Activated naive CD4-positive, alpha-beta T cell treated with anti-CD3 and anti-CD28 coated beads for 36 hours (primary cell): Measurements from ENCODE around the gene WDR5. TPM values are rescaled to one million over a fixed set of nuclear protein-coding genes. Genes with fewer than 3 reads are reported as not detected.

Experiments
- CTCF ChIA-PET: fragments of 350-600 bp; sonication (Branson Sonifier 250); formaldehyde crosslinking; loops from one replicate; lab custom pipeline; 2021; ENCODE audit warnings: antibody characterized with exemption; lab: Charles Lee
- DNase-seq: peaks from one replicate; pipeline ENCODE4 v3.0.0-alpha.2; 2020
- H3K27ac Mint-ChIP-seq: one replicate; pipeline ENCODE4 v1.8.0; 2021; ENCODE audit warnings: mild to moderate bottlenecking, mixed read lengths
- H3K27me3 Mint-ChIP-seq: one replicate; pipeline ENCODE4 v1.8.0; 2021; ENCODE audit warnings: low read depth, mixed read lengths
- H3K36me3 Mint-ChIP-seq: one replicate; pipeline ENCODE4 v1.8.0; 2021; ENCODE audit warnings: low read depth, mixed read lengths
- H3K4me1 Mint-ChIP-seq: one replicate; pipeline ENCODE4 v1.8.0; 2021; ENCODE audit warnings: low read depth, mixed read lengths
- H3K4me3 Mint-ChIP-seq: one replicate; pipeline ENCODE4 v1.8.0; 2021; ENCODE audit warnings: mild to moderate bottlenecking, moderate library complexity, mixed read lengths
- H3K9me3 Mint-ChIP-seq: one replicate; pipeline ENCODE4 v1.8.0; 2021; ENCODE audit warnings: mixed read lengths
- intact Hi-C: fragments of 100-400 bp; cut with micrococcal nuclease; formaldehyde crosslinking; loops from one replicate; pipeline ENCODE4 v1.15.1; 2023
- total RNA-seq, 2 experiments: library from RNA; stranded (reverse); gene quantifications; one replicate each; pipeline ENCODE4 v1.2.3, GENCODE V29; 2021

The WDR5 gene
- total RNA-seq, 2 experiments from 2014 or later = 39.4 to 40.4 TPM

DNA sequence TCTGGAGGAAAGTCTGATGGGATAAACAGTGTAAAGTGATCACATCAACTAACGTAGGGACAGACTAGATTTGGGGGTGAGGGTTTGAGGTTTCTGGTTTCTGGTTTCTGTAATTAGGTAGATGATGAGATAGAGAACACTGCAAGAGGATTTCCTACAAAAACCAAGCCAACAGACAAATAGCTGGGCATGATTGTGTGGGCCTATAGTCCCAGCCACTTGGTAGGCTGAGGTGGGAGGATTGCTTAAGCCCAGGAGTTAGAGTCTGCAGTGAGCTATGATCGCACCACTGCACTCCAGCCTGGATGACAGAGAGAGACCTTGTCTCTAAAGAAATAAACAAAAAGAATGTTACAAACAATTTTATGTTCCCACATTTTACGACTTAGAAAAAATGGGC, 62.9 kb downstream of the WDR5 start:
- intact Hi-C loops = no loop called here
- CTCF ChIA-PET = interaction anchor here (0.9 to 1.0 kb wide), 2 partner anchors 12 to 24 kb away, joined by 3 to 4 read pairs; no protein-coding TSS in a partner anchor
- H3K4me3 Mint-ChIP-seq = no peak overlapping the region

GRCh38 chr9:134200730-134201129, 64.8 kb downstream of the WDR5 start:
- intact Hi-C loops = no loop called here
- H3K27me3 Mint-ChIP-seq = no peaks in the 10 kb centered on the region
- no peaks in the 10 kb centered on the region for H3K36me3 Mint-ChIP-seq
- no peak overlapping the region for H3K4me3 Mint-ChIP-seq
- CTCF ChIA-PET = interaction anchor here (1.4 kb wide), 1 partner anchor 31 kb away, joined by 4 read pairs; no protein-coding TSS in a partner anchor
- no peak overlapping the region for H3K27ac Mint-ChIP-seq
- H3K9me3 Mint-ChIP-seq = peaks cover 2% of the 10 kb centered on the region
- no peak for DNase-seq
- H3K4me1 Mint-ChIP-seq = peaks cover 4% of the 10 kb centered on the region

More for the DNA sequence above, 62.9 kb downstream of the WDR5 start:
- no peaks in the 10 kb centered on the region for H3K27me3 Mint-ChIP-seq
- H3K9me3 Mint-ChIP-seq = peaks cover 2% of the 10 kb centered on the region
- peaks cover 10% of the 10 kb centered on the region for H3K4me1 Mint-ChIP-seq
- DNase-seq = no peak
- H3K36me3 Mint-ChIP-seq = no peaks in the 10 kb centered on the region
- H3K27ac Mint-ChIP-seq = no peak overlapping the region

- H3K27ac Mint-ChIP-seq = no peak overlapping the region
- H3K36me3 Mint-ChIP-seq = no peaks in the 10 kb centered on the region
- H3K4me1 Mint-ChIP-seq = no peaks in the 10 kb centered on the region
Observed at GRCh38 chr9:134203224-134203623, 67.3 kb downstream of the WDR5 start.

GRCh38 chr9:134204041-134204440, 68.2 kb downstream of the WDR5 start:
- DNase-seq = no peak
- CTCF ChIA-PET = no interaction called here
- no peaks in the 10 kb centered on the region for H3K27me3 Mint-ChIP-seq
- H3K4me3 Mint-ChIP-seq = no peak overlapping the region
- no peaks in the 10 kb centered on the region for H3K4me1 Mint-ChIP-seq
- intact Hi-C loops = no loop called here
- H3K27ac Mint-ChIP-seq = no peak overlapping the region
- peaks cover 2% of the 10 kb centered on the region for H3K9me3 Mint-ChIP-seq
- H3K36me3 Mint-ChIP-seq = no peaks in the 10 kb centered on the region

More at GRCh38 chr9:134203224-134203623, 67.3 kb downstream of the WDR5 start:
- CTCF ChIA-PET = no interaction called here
- H3K27me3 Mint-ChIP-seq = no peaks in the 10 kb centered on the region
- DNase-seq = no peak
- intact Hi-C loops = no loop called here
- H3K9me3 Mint-ChIP-seq = peaks cover 2% of the 10 kb centered on the region
- H3K4me3 Mint-ChIP-seq = no peak overlapping the region

- DNase-seq = no peak
- no peaks in the 10 kb centered on the region for H3K4me1 Mint-ChIP-seq
- peaks cover 2% of the 10 kb centered on the region for H3K9me3 Mint-ChIP-seq
- intact Hi-C loops = no loop called here
- no peaks in the 10 kb centered on the region for H3K27me3 Mint-ChIP-seq
- H3K36me3 Mint-ChIP-seq = no peaks in the 10 kb centered on the region
- CTCF ChIA-PET = no interaction called here
- no peak overlapping the region for H3K27ac Mint-ChIP-seq
- no peak overlapping the region for H3K4me3 Mint-ChIP-seq
Observed at GRCh38 chr9:134204991-134205578, 69.2 kb downstream of the WDR5 start.

DNA sequence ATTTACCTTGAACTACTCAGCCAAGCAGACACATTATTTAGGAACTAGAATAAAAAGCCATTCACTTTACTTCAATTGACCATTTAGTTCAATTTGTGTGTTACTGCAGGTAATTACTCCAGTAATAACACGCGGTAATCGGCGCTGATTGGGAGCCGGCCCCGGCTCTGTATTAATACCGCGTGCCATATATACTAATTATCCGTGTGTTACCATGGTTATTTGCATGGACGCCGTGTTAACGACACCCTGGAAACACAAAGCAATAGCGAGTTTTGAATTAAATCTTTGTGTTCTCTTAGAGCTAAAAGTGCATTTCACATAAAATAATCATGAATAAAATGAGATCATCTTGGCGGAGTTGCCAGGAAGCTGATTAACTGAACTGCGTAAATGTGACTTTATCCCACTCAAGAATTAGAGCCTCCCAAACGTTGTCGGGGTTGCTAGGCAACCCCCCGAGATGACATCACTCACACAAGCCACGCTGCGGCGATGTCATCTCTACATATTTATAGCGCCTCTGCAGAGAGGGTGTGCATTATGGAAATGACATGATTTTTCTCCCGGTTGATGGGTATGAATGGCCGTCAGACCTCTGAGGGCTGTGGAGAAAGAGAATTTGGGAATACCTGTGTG, 69.9 kb downstream of the WDR5 start:
- CTCF ChIA-PET = no interaction called here
- Mint-ChIP-seq H3K9me3 (peaks cover 2% of the 10 kb centered on the region), H3K36me3 (no peaks in the 10 kb centered on the region), H3K4me1 (no peaks in the 10 kb centered on the region), H3K27me3 (no peaks in the 10 kb centered on the region), H3K27ac (no peak overlapping the region), H3K4me3 (no peak overlapping the region)
- intact Hi-C loops = no loop called here
- no peak for DNase-seq

DNA sequence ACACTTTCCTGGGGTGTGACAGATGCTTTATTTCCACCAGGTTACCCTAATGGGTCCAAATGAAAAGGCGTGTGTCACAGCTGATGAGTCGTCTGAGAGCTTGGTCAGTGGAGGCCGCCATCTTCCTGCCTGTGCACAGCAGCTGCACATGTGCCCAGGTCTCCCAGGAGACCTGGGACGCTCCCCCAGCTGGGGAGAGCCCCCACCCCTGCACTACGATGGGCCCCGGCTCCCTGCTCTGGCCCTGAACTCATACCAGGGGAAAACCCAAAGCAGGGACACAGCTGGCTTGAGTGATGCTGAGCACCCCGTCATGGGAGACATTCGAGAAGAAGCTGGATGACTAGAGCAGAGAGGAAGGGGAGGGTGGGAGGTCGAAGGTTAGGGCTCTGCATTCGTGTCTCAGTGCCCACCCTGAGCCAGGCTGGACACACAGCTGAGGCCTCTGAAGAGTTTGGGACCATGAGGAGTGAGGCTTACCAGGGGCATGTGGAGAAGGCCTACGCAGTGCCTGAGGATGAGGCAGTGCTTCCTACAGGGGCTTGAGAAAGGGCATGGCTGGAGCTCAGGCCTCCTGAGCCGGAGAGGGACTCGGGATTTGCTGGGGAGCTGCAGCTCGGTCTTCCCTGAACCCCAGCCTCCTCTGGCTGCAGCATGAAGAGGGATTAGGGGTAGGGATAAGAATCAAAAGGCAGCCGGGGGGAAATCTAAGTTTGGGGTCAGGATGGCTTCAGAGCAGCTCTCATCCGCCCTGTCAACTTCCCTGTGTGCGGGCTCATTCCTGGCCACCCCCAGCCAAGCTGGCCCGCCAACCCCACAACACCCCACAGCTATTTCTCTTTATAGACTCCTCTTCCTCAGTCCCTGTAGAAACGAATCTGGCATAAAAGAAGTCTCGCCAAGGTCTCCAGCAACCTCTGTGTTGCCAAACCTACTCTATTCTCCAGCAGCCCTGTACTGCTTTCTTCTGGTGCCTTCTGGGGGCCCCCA, 70.7 kb downstream of the WDR5 start:
- Mint-ChIP-seq H3K27ac (no peak overlapping the region), H3K27me3 (no peaks in the 10 kb centered on the region), H3K4me3 (no peak overlapping the region), H3K4me1 (no peaks in the 10 kb centered on the region), H3K9me3 (peaks cover 2% of the 10 kb centered on the region), H3K36me3 (no peaks in the 10 kb centered on the region)
- CTCF ChIA-PET = no interaction called here
- no peak for DNase-seq
- intact Hi-C loops = no loop called here

DNA sequence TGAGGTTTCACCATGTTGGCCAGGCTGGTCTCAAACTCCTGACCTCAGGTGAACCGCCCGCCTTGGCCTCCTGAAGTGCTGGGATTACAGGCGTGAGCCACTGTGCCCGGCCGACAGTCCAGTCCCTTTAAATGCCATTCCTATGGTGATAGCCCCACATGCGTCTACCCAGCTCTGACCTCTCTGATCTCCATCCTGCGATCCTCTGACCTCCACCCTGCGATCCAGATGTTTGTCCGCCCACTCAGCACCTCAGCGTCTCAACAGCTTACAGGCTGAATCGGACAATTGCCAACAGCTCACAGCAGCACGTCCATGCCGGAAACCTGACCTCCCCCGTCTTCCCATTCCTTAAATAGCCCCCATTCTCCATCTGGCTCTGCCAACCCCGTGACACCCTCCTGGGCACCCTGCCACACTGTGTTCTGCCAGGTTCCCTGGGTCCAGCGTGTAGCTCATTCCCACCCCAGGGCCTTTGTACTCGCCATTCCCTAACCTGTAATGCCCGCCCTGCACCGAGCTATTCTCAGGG, 72.5 kb downstream of the WDR5 start:
- no peak overlapping the region for H3K27ac Mint-ChIP-seq
- CTCF ChIA-PET = no interaction called here

DNA sequence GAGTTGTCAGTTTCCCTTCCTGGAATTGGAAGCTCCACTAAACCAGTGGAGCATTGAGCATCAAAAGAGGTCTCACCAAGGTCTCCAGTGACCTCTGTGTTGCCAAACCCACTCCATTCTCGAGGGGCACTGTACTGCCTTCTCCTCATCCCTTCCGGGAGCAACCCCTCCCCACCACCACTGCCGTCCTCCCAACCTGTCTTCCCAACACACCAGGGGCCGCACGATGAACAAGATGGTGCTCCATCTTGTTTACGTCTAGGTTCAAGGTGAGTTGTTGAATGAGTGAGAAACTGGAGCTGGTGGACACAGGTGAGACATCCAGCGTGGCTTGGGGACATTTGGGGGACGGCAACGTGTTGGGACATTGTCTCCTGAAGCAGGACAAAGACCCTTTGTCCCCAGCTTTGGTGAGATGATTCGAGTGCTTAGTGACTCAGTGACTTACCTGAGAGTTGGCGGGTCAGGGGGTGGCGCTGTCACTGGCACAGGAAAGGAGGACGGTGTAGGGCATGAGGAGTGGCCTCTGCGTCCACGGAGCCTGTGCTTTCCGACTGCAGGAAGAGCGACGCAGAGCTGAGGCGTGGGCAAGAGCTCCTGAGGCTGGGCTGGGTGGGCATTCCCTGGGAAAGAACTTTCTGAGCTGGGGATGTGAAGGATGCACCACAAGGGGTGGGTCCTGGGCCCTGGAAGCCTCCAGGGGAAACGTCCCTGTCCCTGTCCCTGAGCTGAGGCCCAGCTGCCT, 73.3 kb downstream of the WDR5 start:
- Mint-ChIP-seq H3K36me3 (no peaks in the 10 kb centered on the region), H3K27ac (no peak overlapping the region), H3K9me3 (peaks cover 4% of the 10 kb centered on the region), H3K4me3 (no peak overlapping the region), H3K4me1 (no peaks in the 10 kb centered on the region), H3K27me3 (no peaks in the 10 kb centered on the region)
- DNase-seq = no peak
- intact Hi-C loops = no loop called here
- CTCF ChIA-PET = no interaction called here

More for the DNA sequence above, 72.5 kb downstream of the WDR5 start:
- intact Hi-C loops = no loop called here
- H3K27me3 Mint-ChIP-seq = no peaks in the 10 kb centered on the region
- no peak for DNase-seq
- H3K4me3 Mint-ChIP-seq = no peak overlapping the region
- H3K4me1 Mint-ChIP-seq = no peaks in the 10 kb centered on the region
- H3K36me3 Mint-ChIP-seq = no peaks in the 10 kb centered on the region
- peaks cover 4% of the 10 kb centered on the region for H3K9me3 Mint-ChIP-seq
